ENCODE measurements around the gene APEH. TPM values are rescaled to one million over a fixed set of nuclear protein-coding genes. Genes with fewer than 3 reads are reported as not detected.

APEH gene
- total and polyA plus RNA-seq, 2 of the 4 experiments (the other 2 are of a cell fraction): 89.2 to 142 TPM

GRCh38 chr3:49714728-49715550, 40.8 kb downstream of the APEH start (continued):
- TF ChIP-seq CEBPB (IDR thresholded peaks at IDR 0.05; ENCODE audit: low read depth, low read length): no peak

GRCh38 chr3:49715611-49716121, 41.5 kb downstream of the APEH start:
- Histone ChIP-seq H2AK9ac (replicated peaks; ENCODE audit: low read depth, low read length, poor library complexity) (no peak overlapping the region), H3K4me1 (ENCODE audit: control insufficient read depth, insufficient read depth, low read length) (peaks cover 6% of the 10 kb centered on the region), H3K27me3 (ENCODE audit: control insufficient read depth, insufficient read depth, low read length) (no peaks in the 10 kb centered on the region), H3K27ac (ENCODE audit: insufficient read depth, low read length) (no peak overlapping the region), H2BK5ac (ENCODE audit: low read depth, low read length, poor library complexity, severe bottlenecking) (no peak overlapping the region), H3K79me1 (ENCODE audit: low read depth in 1 of 2, low read length in 2 of 2) (peaks cover 2 to 10% of the 10 kb centered on the region in 2 experiments; a peak in 2 of 4 replicates), H4K20me1 (ENCODE audit: insufficient read depth, low read length) (peaks cover 13% of the 10 kb centered on the region), H2AK5ac (ENCODE audit: low read depth, low read length) (no peak overlapping the region), H3K36me3 (ENCODE audit: control insufficient read depth, insufficient read depth, low read length) (peaks cover 12% of the 10 kb centered on the region; the same call in 1 of the 2 replicates), H3K4ac (ENCODE audit: low read depth, low read length) (no peak overlapping the region), H4K91ac (ENCODE audit: insufficient read depth, low read depth, low read length) (no peak overlapping the region), H3K4me2 (ENCODE audit: low read depth, low read length) (no peak overlapping the region), H4K5ac (ENCODE audit: low read depth, low read length) (no peak overlapping the region), H3K14ac (replicated peaks; ENCODE audit: low read depth, low read length) (no peak overlapping the region), H3K9me3 (ENCODE audit: control insufficient read depth, insufficient read depth, low read length) (no peaks in the 10 kb centered on the region), H3K18ac (ENCODE audit: low read depth, low read length) (no peak overlapping the region), H4K8ac (ENCODE audit: low read depth in 2 of 2, low read length in 2 of 2) (no peak overlapping the region), H3K56ac (ENCODE audit: extremely low read depth, insufficient read depth, low read length) (no peak overlapping the region), H2BK120ac (ENCODE audit: low read depth, low read length) (no peak overlapping the region), H3K9me1 (ENCODE audit: insufficient read depth, low read length) (no peaks in the 10 kb centered on the region; the same call in 1 of the 2 replicates), H2AFZ (replicated peaks; ENCODE audit: low read length, poor library complexity) (no peak overlapping the region), H3K23ac (ENCODE audit: low read depth, low read length) (no peak overlapping the region), H3K9ac (ENCODE audit: low read depth, low read length) (no peak overlapping the region), H2BK15ac (ENCODE audit: low read depth, low read length) (no peak overlapping the region), H3K4me3 (ENCODE audit: insufficient read depth, low read depth, low read length) (no peak overlapping the region), H2BK20ac (ENCODE audit: low read depth, low read length) (no peak overlapping the region)
- dilution Hi-C loops (cut with HindIII; ENCODE audit: low sequenced_read_pairs, unreplicated experiment): no loop called here
- ChIA-PET POLR2A (ENCODE audit: unreplicated experiment) (no interaction called here), CTCF (no interaction called here)
- no peak for ATAC-seq (ENCODE audit: low read depth)
- BruUV-seq (replicated peaks): no TSS peak
- 93% methylated on average over 9 of the region's 13 CpGs; no CpG with 5 or more reads in 1 of the 2 experiments for WGBS, 2 experiments (ENCODE audit: extremely low coverage in 2 of 2, insufficient read length in 1 of 2)
- no peak for TF ChIP-seq NFE2L2 (IDR thresholded peaks at IDR 0.05; ENCODE audit: low read depth, low read length)
- TF ChIP-seq CHD1 (IDR thresholded peaks at IDR 0.05; ENCODE audit: low read depth, low read length): no peak
- TF ChIP-seq RCOR1 (IDR thresholded peaks at IDR 0.05; ENCODE audit: insufficient replicate concordance, low read length): no peak
- TF ChIP-seq CTCF (conservative IDR thresholded peaks at IDR 0.05; ENCODE audit: low read depth, low read length): no peak
- no peak for TF ChIP-seq USF2 (IDR thresholded peaks at IDR 0.05; ENCODE audit: low read depth, low read length)
- TF ChIP-seq RAD21 (IDR thresholded peaks at IDR 0.05; ENCODE audit: low read length): no peak
- in situ Hi-C loops (cut with MboI; ENCODE audit: low sequenced_read_pairs): no loop called here
- no peak for DNase-seq
- intact Hi-C loops (cut with micrococcal nuclease): no loop called here
